ENCODE results near the gene C1S.

DNA sequence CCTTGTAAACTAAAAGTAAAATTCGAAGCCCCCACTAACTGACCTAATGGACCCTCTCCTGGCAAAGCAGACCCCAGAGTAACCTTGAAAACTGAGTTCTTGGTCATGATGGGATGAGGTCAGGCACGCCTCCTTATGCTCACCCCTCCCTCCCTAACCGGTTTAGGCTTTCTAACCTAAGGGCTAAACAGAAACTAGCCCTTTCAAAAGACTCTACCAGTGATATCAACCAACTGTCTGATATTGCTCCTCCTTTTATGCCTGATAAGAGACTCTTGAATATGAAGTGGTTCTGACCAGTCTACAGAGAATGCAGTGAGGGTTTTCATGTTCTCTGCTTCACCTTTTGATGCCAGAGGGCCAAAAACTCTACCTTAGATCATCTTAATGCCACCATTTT, 37.4 kb upstream of the C1S start:
- no peak for TF ChIP-seq EZH2 (IDR thresholded peaks at IDR 0.05; ENCODE audit: low read depth)
- TF ChIP-seq, protein P1, sequence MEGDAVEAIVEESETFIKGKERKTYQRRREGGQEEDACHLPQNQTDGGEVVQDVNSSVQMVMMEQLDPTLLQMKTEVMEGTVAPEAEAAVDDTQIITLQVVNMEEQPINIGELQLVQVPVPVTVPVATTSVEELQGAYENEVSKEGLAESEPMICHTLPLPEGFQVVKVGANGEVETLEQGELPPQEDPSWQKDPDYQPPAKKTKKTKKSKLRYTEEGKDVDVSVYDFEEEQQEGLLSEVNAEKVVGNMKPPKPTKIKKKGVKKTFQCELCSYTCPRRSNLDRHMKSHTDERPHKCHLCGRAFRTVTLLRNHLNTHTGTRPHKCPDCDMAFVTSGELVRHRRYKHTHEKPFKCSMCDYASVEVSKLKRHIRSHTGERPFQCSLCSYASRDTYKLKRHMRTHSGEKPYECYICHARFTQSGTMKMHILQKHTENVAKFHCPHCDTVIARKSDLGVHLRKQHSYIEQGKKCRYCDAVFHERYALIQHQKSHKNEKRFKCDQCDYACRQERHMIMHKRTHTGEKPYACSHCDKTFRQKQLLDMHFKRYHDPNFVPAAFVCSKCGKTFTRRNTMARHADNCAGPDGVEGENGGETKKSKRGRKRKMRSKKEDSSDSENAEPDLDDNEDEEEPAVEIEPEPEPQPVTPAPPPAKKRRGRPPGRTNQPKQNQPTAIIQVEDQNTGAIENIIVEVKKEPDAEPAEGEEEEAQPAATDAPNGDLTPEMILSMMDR (conservative IDR thresholded peaks at IDR 0.05): no peak
